Activated T-helper 1 cell treated with anti-CD3 and anti-CD28 coated beads, Interleukin-12 subunit alpha, Interleukin-12 subunit beta, Interleukin-2, Interleukin-4 antibody, amounts not matched to agents 30 ng/mL and 10 ng/mL and 1 ng/mL, durations not matched to agents 14 hours and 24 hours and 36 hours (primary cell): ENCODE measurements around the gene CLPSL1. TPM values are rescaled to one million over a fixed set of nuclear protein-coding genes. Genes with fewer than 3 reads are reported as not detected.

ENCODE experiments used
- DNase-seq: peaks from one replicate; pipeline ENCODE4 v3.0.0; 2021; ENCODE audit warnings: low spot score
- H3K27ac Mint-ChIP-seq: one replicate; pipeline ENCODE4 v1.8.0; 2021; ENCODE audit warnings: mild to moderate bottlenecking, mixed read lengths
- H3K27me3 Mint-ChIP-seq: one replicate; pipeline ENCODE4 v1.8.0; 2022; ENCODE audit warnings: mild to moderate bottlenecking, moderate library complexity, mixed read lengths; ENCODE audit not compliant: insufficient read depth
- H3K36me3 Mint-ChIP-seq: one replicate; pipeline ENCODE4 v1.8.0; 2021; ENCODE audit warnings: low read depth, mixed read lengths
- H3K4me1 Mint-ChIP-seq: one replicate; pipeline ENCODE4 v1.8.0; 2021; ENCODE audit warnings: low read depth, mixed read lengths
- H3K4me3 Mint-ChIP-seq: one replicate; pipeline ENCODE4 v1.8.0; 2021; ENCODE audit warnings: mild to moderate bottlenecking, moderate library complexity, mixed read lengths
- H3K9me3 Mint-ChIP-seq: one replicate; pipeline ENCODE4 v1.8.0; 2021; ENCODE audit warnings: mixed read lengths
- intact Hi-C: fragments of 100-400 bp; cut with micrococcal nuclease; formaldehyde crosslinking; loops from one replicate; pipeline ENCODE4 v1.15.1; 2024
- total RNA-seq: library from RNA; stranded (reverse); gene quantifications from 2 replicates; pipeline ENCODE4 v1.2.3, GENCODE V29; 2022

The CLPSL1 gene
- total RNA-seq, 1 donor from 2014 or later = not detected

DNA sequence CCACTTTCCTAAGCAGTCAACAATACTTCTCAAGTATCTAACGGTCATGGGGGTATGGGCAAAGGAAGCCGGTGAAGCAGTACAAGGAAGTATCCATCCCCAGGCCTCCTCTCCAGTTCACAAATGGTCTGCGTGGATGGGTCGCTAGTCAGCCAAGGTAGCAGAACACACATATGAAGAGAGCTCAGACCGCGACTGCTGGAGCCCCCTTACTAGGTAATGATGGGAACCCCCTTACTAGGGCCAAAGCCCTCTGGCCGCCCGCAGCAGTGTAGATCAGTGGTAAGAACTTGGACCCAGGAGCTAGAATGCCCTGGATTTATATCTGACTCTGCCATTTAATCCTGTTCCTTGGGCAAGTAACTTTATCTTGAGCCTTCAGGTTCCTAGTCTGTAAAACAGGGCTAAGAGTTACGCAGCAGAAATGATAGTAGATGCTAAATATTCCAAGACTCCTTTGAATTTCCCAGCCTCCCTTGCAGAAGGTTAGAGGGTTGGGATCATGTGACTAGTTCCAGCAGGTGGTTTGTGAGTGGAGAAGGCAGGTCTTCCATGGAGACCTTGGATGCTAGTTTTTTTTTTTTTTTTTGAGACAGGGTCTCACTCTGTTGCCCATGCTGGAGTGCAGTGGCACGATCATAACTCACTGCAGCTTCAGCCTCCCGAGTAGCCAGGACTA, 6.6 kb upstream of the CLPSL1 start:
- Mint-ChIP-seq H3K27ac (no peak overlapping the region), H3K36me3 (no peaks in the 10 kb centered on the region), H3K4me1 (no peaks in the 10 kb centered on the region), H3K9me3 (no peaks in the 10 kb centered on the region), H3K4me3 (no peak overlapping the region), H3K27me3 (peaks cover 26% of the 10 kb centered on the region)
- intact Hi-C loops = no loop called here
- DNase-seq = no peak

DNA sequence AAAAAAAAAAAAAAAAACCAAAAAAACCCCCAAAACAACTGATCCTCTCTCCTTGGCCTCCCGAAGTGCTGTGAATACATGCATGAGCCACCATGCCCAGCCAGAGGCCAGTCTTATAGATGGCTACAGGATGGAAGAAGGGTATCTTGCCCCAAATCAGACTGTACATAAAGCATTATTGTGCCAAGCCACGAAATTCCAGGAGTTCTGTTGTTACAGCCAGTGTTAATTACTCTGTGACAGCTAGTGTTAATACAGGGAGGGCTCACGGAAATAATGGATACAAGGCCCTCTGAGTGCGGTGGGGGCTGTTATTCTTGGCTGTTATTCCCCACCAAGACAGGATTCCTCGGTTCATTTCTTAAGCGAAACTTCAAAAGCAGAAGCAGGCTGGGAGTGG, 5.8 kb upstream of the CLPSL1 start:
- H3K36me3 Mint-ChIP-seq = no peaks in the 10 kb centered on the region
- DNase-seq = no peak
- no peak overlapping the region for H3K27ac Mint-ChIP-seq
- no peaks in the 10 kb centered on the region for H3K4me1 Mint-ChIP-seq
- peaks cover 24% of the 10 kb centered on the region for H3K27me3 Mint-ChIP-seq
- no peak overlapping the region for H3K4me3 Mint-ChIP-seq
- H3K9me3 Mint-ChIP-seq = no peaks in the 10 kb centered on the region
- intact Hi-C loops = no loop called here

DNA sequence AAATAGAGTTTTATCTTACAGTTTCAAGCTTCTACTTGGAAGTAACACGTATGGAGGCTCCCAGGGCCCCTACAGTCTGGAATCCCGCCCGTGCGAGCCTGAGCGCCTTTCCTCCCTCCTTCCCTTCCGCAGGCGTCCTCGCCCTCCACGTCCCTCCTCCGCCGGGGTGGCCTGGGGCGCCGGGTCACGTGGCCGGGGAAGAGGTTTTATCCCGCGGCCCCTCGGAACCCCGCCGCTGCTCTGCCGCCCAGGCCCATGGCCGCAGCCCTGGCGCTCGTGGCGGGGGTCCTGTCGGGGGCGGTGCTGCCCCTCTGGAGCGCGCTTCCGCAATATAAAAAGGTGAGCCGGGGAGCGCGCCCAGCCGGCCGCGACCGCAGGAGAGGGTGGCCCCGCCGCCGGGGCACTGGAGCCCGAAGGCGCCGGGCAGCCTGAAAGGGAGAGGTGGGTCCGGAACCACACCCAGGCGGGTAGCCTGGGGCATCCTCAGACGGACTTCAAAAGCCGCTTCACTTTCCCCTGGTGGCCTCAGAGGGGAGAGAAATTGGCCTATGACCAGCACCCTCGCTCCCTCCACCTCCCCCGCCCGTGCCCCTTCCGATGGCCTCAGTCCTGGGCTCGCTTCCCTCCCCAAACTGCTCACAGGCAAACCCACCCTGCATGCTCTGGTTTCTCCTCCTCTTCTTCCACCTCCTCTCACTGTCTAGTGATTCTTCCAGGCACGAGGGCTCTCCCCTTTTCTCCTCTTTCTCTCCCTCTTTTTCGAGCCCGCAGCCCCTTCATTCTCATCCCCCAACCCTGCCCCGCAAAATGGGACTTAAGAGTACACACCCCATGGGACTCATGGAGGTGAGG, 4.2 kb upstream of the CLPSL1 start, which contains the start of gene CLPSL2:
CLPSL2 (plus strand) TSS at position 235 of the 852 bp plus-strand sequence; CDS start at position 256, 21 bp downstream.
- intact Hi-C loops = no loop called here
- H3K9me3 Mint-ChIP-seq = no peaks in the 10 kb centered on the region
- no peaks in the 10 kb centered on the region for H3K4me1 Mint-ChIP-seq
- H3K27ac Mint-ChIP-seq = no peak within 1 kb of the TSS
- peaks cover 24% of the 10 kb centered on the region for H3K27me3 Mint-ChIP-seq
- DNase-seq = no peak
- peak within 1 kb of the TSS; percentile 47 for H3K4me3 Mint-ChIP-seq
- no peaks in the 10 kb centered on the region for H3K36me3 Mint-ChIP-seq

DNA sequence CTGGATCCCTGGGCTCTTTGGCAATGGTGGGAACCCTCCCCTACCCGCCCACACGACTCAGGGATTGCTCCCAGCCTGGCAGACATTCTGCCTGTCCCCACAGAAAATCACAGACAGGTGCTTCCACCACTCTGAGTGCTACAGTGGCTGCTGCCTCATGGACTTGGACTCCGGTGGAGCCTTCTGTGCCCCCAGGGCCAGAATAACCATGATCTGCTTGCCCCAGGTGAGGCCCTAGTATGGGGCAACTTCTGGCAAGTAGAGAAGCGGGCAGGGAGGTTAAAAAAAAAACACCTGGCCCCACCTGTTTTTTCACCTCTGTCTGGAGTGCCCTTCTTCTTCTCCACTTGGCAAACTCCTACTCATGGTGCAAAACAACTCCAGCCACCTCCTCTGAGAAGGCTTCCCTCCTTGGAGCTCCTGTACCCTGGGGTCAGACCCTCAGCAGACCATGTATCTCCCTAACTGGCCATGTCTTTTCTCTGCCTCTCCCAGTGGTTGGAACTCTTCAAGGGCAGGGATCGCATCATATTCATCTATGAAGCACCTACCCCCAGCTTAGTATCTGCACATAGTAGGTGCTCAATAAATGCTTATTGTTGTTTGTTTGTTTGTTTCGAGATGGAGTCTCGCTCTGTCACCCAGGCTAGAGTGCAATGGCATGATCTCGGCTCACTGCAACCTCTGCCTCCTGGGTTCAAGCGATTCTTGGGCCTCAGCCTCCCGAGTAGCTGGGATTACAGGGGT, 3.3 kb upstream of the CLPSL1 start:
- Mint-ChIP-seq H3K27me3 (peaks cover 21% of the 10 kb centered on the region), H3K9me3 (no peaks in the 10 kb centered on the region), H3K36me3 (no peaks in the 10 kb centered on the region), H3K27ac (no peak overlapping the region), H3K4me1 (no peaks in the 10 kb centered on the region), H3K4me3 (peak overlapping the region; percentile 51)
- intact Hi-C loops = no loop called here
- no peak for DNase-seq

- H3K27me3 Mint-ChIP-seq = peaks cover 21% of the 10 kb centered on the region
- H3K9me3 Mint-ChIP-seq = no peaks in the 10 kb centered on the region
- H3K27ac Mint-ChIP-seq = no peak overlapping the region
- H3K4me3 Mint-ChIP-seq = no peak overlapping the region
- H3K4me1 Mint-ChIP-seq = no peaks in the 10 kb centered on the region
- intact Hi-C loops = no loop called here
- no peaks in the 10 kb centered on the region for H3K36me3 Mint-ChIP-seq
- DNase-seq = no peak
Observed at GRCh38 chr6:35778437-35778836, 2.4 kb upstream of the CLPSL1 start.

GRCh38 chr6:35781290-35781689, 471 bp downstream of the CLPSL1 start:
- H3K4me1 Mint-ChIP-seq = no peaks in the 10 kb centered on the region
- no peak for DNase-seq
- no peak overlapping the region for H3K27ac Mint-ChIP-seq
- H3K4me3 Mint-ChIP-seq = no peak overlapping the region
- no peaks in the 10 kb centered on the region for H3K9me3 Mint-ChIP-seq
- peaks cover 20% of the 10 kb centered on the region for H3K27me3 Mint-ChIP-seq
- intact Hi-C loops = no loop called here
- no peaks in the 10 kb centered on the region for H3K36me3 Mint-ChIP-seq

- DNase-seq = no peak
- H3K4me1 Mint-ChIP-seq = no peaks in the 10 kb centered on the region
Observed at GRCh38 chr6:35782424-35782823, 1.6 kb downstream of the CLPSL1 start.

GRCh38 chr6:35784200-35784599, 3.4 kb downstream of the CLPSL1 start:
- no peaks in the 10 kb centered on the region for H3K9me3 Mint-ChIP-seq
- H3K36me3 Mint-ChIP-seq = no peaks in the 10 kb centered on the region
- intact Hi-C loops = no loop called here
- no peaks in the 10 kb centered on the region for H3K4me1 Mint-ChIP-seq
- DNase-seq = no peak
- H3K27me3 Mint-ChIP-seq = peaks cover 22% of the 10 kb centered on the region
- no peak overlapping the region for H3K4me3 Mint-ChIP-seq
- H3K27ac Mint-ChIP-seq = no peak overlapping the region

More at GRCh38 chr6:35782424-35782823, 1.6 kb downstream of the CLPSL1 start:
- peaks cover 22% of the 10 kb centered on the region for H3K27me3 Mint-ChIP-seq
- no peaks in the 10 kb centered on the region for H3K9me3 Mint-ChIP-seq
- no peaks in the 10 kb centered on the region for H3K36me3 Mint-ChIP-seq
- no peak overlapping the region for H3K4me3 Mint-ChIP-seq
- intact Hi-C loops = no loop called here
- H3K27ac Mint-ChIP-seq = no peak overlapping the region

DNA sequence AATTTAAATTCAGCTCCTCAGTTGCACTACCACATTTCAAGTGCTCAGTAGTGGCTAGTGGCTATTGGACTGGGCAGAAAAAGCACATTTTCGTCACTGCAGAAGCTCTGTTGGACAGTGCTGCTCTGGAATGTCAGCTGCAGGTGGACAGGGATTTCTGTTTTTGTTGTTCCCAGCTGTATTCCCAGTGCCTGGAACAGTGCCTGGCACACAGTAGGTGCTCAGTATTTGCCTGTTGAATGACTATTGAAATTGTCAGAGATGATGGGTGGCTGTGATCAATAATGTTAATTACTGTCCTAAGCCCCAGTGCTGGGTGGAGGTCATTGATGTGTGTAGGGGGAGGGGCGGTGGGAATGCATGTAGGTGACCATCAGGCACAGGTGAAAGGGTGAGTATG, 5.5 kb downstream of the CLPSL1 start:
- peaks cover 24% of the 10 kb centered on the region for H3K27me3 Mint-ChIP-seq
- H3K27ac Mint-ChIP-seq = no peak overlapping the region

GRCh38 chr6:35786810-35787209, 6.0 kb downstream of the CLPSL1 start:
- Mint-ChIP-seq H3K27ac (no peak overlapping the region), H3K4me1 (no peaks in the 10 kb centered on the region), H3K9me3 (no peaks in the 10 kb centered on the region), H3K27me3 (peaks cover 24% of the 10 kb centered on the region), H3K4me3 (no peak overlapping the region), H3K36me3 (no peaks in the 10 kb centered on the region)
- intact Hi-C loops = no loop called here
- no peak for DNase-seq

More for the DNA sequence above, 5.5 kb downstream of the CLPSL1 start:
- H3K36me3 Mint-ChIP-seq = no peaks in the 10 kb centered on the region
- no peak for DNase-seq
- H3K9me3 Mint-ChIP-seq = no peaks in the 10 kb centered on the region
- no peaks in the 10 kb centered on the region for H3K4me1 Mint-ChIP-seq
- intact Hi-C loops = no loop called here
- no peak overlapping the region for H3K4me3 Mint-ChIP-seq

GRCh38 chr6:35787266-35788218, 6.7 kb downstream of the CLPSL1 start:
- Mint-ChIP-seq H3K27ac (no peak overlapping the region), H3K4me3 (no peak overlapping the region), H3K36me3 (no peaks in the 10 kb centered on the region), H3K4me1 (no peaks in the 10 kb centered on the region), H3K27me3 (peaks cover 24% of the 10 kb centered on the region), H3K9me3 (no peaks in the 10 kb centered on the region)
- DNase-seq = no peak
- intact Hi-C loops = no loop called here

GRCh38 chr6:35788423-35788982, 7.7 kb downstream of the CLPSL1 start:
- intact Hi-C loops = no loop called here
- Mint-ChIP-seq H3K27ac (no peak overlapping the region), H3K9me3 (no peaks in the 10 kb centered on the region), H3K27me3 (peaks cover 24% of the 10 kb centered on the region), H3K4me3 (no peak overlapping the region), H3K36me3 (no peaks in the 10 kb centered on the region), H3K4me1 (no peaks in the 10 kb centered on the region)
- no peak for DNase-seq
